ENCODE data around the gene PRKCA.
"Not testable (repeated sequence)": the region's sequence is repeated elsewhere in the genome, so short reads cannot be mapped to it uniquely, and the experiment has no call there.

The PRKCA gene

GRCh38 chr17:66290101-66290722, 12.2 kb upstream of the PRKCA start:
- DNase-seq (ENCODE audit: low spot score) = no peak

GRCh38 chr17:66292353-66292752, 10.1 kb upstream of the PRKCA start:
- DNase-seq (ENCODE audit: low spot score) = no peak

GRCh38 chr17:66296289-66296725, 6.1 kb upstream of the PRKCA start:
- DNase-seq (ENCODE audit: low spot score) = no peak

GRCh38 chr17:66297443-66297842, 5.0 kb upstream of the PRKCA start:
- DNase-seq (ENCODE audit: low spot score) = not testable (repeated sequence)

- no peak for DNase-seq (ENCODE audit: low spot score)
Observed at GRCh38 chr17:66299711-66300110, 2.7 kb upstream of the PRKCA start.

- DNase-seq (ENCODE audit: low spot score) = no peak
Observed at GRCh38 chr17:66300956-66301355, 1.5 kb upstream of the PRKCA start.

GRCh38 chr17:66301367-66301863, 998 bp upstream of the PRKCA start:
- peak; percentile 48 for DNase-seq (ENCODE audit: low spot score)

- DNase-seq (ENCODE audit: low spot score) = peak; percentile 39
Observed at GRCh38 chr17:66302761-66303626, 581 bp downstream of the PRKCA start.

GRCh38 chr17:66304304-66305174, 2.1 kb downstream of the PRKCA start:
- DNase-seq (ENCODE audit: low spot score) = no peak

- no peak for DNase-seq (ENCODE audit: low spot score)
Observed at GRCh38 chr17:66306446-66306845, 4.0 kb downstream of the PRKCA start.

- no peak for DNase-seq (ENCODE audit: low spot score)
Observed at GRCh38 chr17:66307257-66307656, 4.8 kb downstream of the PRKCA start.

- no peak for DNase-seq (ENCODE audit: low spot score)
Observed at GRCh38 chr17:66308856-66309255, 6.4 kb downstream of the PRKCA start.

- DNase-seq (ENCODE audit: low spot score) = no peak
Observed at GRCh38 chr17:66309793-66310192, 7.4 kb downstream of the PRKCA start.

GRCh38 chr17:66310528-66311148, 8.2 kb downstream of the PRKCA start:
- no peak for DNase-seq (ENCODE audit: low spot score)

- DNase-seq (ENCODE audit: low spot score) = no peak
Observed at GRCh38 chr17:66312912-66313311, 10.5 kb downstream of the PRKCA start.

GRCh38 chr17:66313325-66313724, 10.9 kb downstream of the PRKCA start:
- no peak for DNase-seq (ENCODE audit: low spot score)

- DNase-seq (ENCODE audit: low spot score) = no peak
Observed at GRCh38 chr17:66313995-66314659, 11.7 kb downstream of the PRKCA start.

GRCh38 chr17:66317629-66318028, 15.2 kb downstream of the PRKCA start:
- DNase-seq (ENCODE audit: low spot score) = no peak

- DNase-seq (ENCODE audit: low spot score) = no peak
Observed at GRCh38 chr17:66319226-66319625, 16.8 kb downstream of the PRKCA start.

- DNase-seq (ENCODE audit: low spot score) = no peak
Observed at GRCh38 chr17:66322764-66323163, 20.4 kb downstream of the PRKCA start.

GRCh38 chr17:66324381-66325004, 22.1 kb downstream of the PRKCA start:
- not testable (repeated sequence) for DNase-seq (ENCODE audit: low spot score)

Data from germinal center (tissue), 1 donor.